ENCODE measurements around the gene SLC10A2.

The SLC10A2 gene

GRCh38 chr13:103000157-103000556 lies 66.1 kb downstream of the SLC10A2 start:
- DNase-seq (ENCODE audit: low read depth), result no peak

GRCh38 chr13:102999499-102999898 lies 66.7 kb downstream of the SLC10A2 start:
- DNase-seq (ENCODE audit: low read depth), result peak; percentile 43
- H3K4me3 ChIP-seq (ENCODE audit: low read depth, low read length), result no peak overlapping the region
- TF ChIP-seq MYC (IDR thresholded peaks at IDR 0.05; ENCODE audit: low read depth, low read length), result no peak
- TF ChIP-seq MAX (IDR thresholded peaks at IDR 0.05; ENCODE audit: low read depth, low read length), result no peak
- TF ChIP-seq POLR2A (IDR thresholded peaks at IDR 0.05; ENCODE audit: extremely low read depth, insufficient read length), result no peak
- TF ChIP-seq CTCF (IDR thresholded peaks at IDR 0.05; ENCODE audit: low read depth, low read length), result no peak

More at GRCh38 chr13:103000157-103000556, 66.1 kb downstream of the SLC10A2 start:
- TF ChIP-seq POLR2A (IDR thresholded peaks at IDR 0.05; ENCODE audit: extremely low read depth, insufficient read length), result no peak
- TF ChIP-seq MYC (IDR thresholded peaks at IDR 0.05; ENCODE audit: low read depth, low read length), result no peak
- no peak for TF ChIP-seq CTCF (IDR thresholded peaks at IDR 0.05; ENCODE audit: low read depth, low read length)
- TF ChIP-seq MAX (IDR thresholded peaks at IDR 0.05; ENCODE audit: low read depth, low read length), result no peak
- H3K4me3 ChIP-seq (ENCODE audit: low read depth, low read length), result no peak overlapping the region

Data from NB4 (cell line).